NK-92 (cell line): ENCODE data around the gene NMB.

ENCODE experiments used
- DNase-seq: peaks from one replicate; lab custom pipeline; 2025; ENCODE audit not compliant: unreplicated experiment; lab: John Stamatoyannopoulos, UW

NMB gene

GRCh38 chr15:84620626-84621025, 37.4 kb downstream of the NMB start:
- DNase-seq, result no peak

GRCh38 chr15:84616235-84616634, 41.8 kb downstream of the NMB start:
- DNase-seq, result no peak

- DNase-seq, result no peak
Observed at GRCh38 chr15:84611631-84612030, 46.4 kb downstream of the NMB start.

GRCh38 chr15:84609818-84610525, 48.0 kb downstream of the NMB start:
- DNase-seq, result no peak

- DNase-seq, result no peak
Observed at GRCh38 chr15:84608707-84609284, 49.2 kb downstream of the NMB start.

- DNase-seq, result no peak
Observed at GRCh38 chr15:84606653-84607120, 51.3 kb downstream of the NMB start.

GRCh38 chr15:84605554-84605882, 52.5 kb downstream of the NMB start:
- DNase-seq, result no peak
